PC-3 (cell line): ENCODE data around the gene NPHP1. TPM values are rescaled to one million over a fixed set of nuclear protein-coding genes. Genes with fewer than 3 reads are reported as not detected.
A peak's percentile ranks its signal among the peaks of the same experiment; 100 is the strongest.
"Not testable (repeated sequence)": the region's sequence is repeated elsewhere in the genome, so short reads cannot be mapped to it uniquely, and the experiment has no call there.

Source experiments
- ATAC-seq: fragments of 200-7000 bp; cut with Tn5 transposase; 2 replicates; pipeline ENCODE4 v1.9.1; 2020; ENCODE audit warnings: mild to moderate bottlenecking, moderate library complexity
- BruUV-seq: library from RNA; stranded (reverse); fragments of 400-500 nt; replicated peaks from 2 replicates; lab custom pipeline; 2021; lab: Mats Ljungman, UMichigan
- CTCF ChIA-PET: fragments of 300-600 bp; sonication (Branson Sonifier 250); formaldehyde crosslinking; loops from one replicate; lab custom pipeline; 2022; ENCODE audit warnings: antibody characterized with exemption; lab: Charles Lee
- POLR2A ChIA-PET: fragments of 300-600 bp; sonication (Branson Sonifier 250); formaldehyde crosslinking; loops from one replicate; lab custom pipeline; 2022; ENCODE audit warnings: antibody characterized with exemption; ENCODE audit not compliant: unreplicated experiment; lab: Charles Lee
- DNase-seq: peaks from one replicate; pipeline ENCODE4 v3.0.0-alpha.2; 2015
- H2AFZ ChIP-seq: fragments of 300-600 bp; sonication (generic); 2 replicates; pipeline ENCODE4 v1.6.0; 2016; ENCODE audit warnings: antibody characterized with exemption, low read length
- H3F3A ChIP-seq: fragments of 300-600 bp; sonication (generic); one replicate; pipeline ENCODE4 v1.6.0; 2017; ENCODE audit warnings: antibody characterized with exemption, low read length, control low read depth, mild to moderate bottlenecking; ENCODE audit not compliant: unreplicated experiment
- H3K27ac ChIP-seq: fragments of 300-600 bp; sonication (generic); 2 replicates; pipeline ENCODE4 v1.5.1; 2016; ENCODE audit warnings: mild to moderate bottlenecking, low read length
- H3K27me3 ChIP-seq: fragments of 300-600 bp; sonication (generic); 2 replicates; pipeline ENCODE4 v1.6.1; 2016; ENCODE audit warnings: low read length, mixed read lengths
- H3K36me3 ChIP-seq: fragments of 300-600 bp; sonication (generic); 2 replicates; pipeline ENCODE4 v1.6.1; 2016; ENCODE audit warnings: low read depth, mixed run types, low read length, mixed read lengths
- H3K4me1 ChIP-seq: fragments of 300-600 bp; sonication (generic); 2 replicates; pipeline ENCODE4 v1.5.1; 2016; ENCODE audit warnings: low read length; ENCODE audit not compliant: insufficient read depth
- H3K4me2 ChIP-seq: fragments of 300-600 bp; sonication (generic); 2 replicates; pipeline ENCODE4 v1.6.0; 2016; ENCODE audit warnings: low read length
- H3K4me3 ChIP-seq: fragments of 300-600 bp; sonication (generic); 2 replicates; pipeline ENCODE4 v1.5.1; 2016; ENCODE audit warnings: mild to moderate bottlenecking, low read length, mixed read lengths
- H3K79me2 ChIP-seq: fragments of 300-600 bp; sonication (generic); 2 replicates; pipeline ENCODE4 v1.6.1; 2017; ENCODE audit warnings: low read length, mixed read lengths
- H3K9ac ChIP-seq: fragments of 300-600 bp; sonication (generic); 2 replicates; pipeline ENCODE4 v1.6.0; 2016; ENCODE audit warnings: mild to moderate bottlenecking, low read length
- H3K9me2 ChIP-seq: fragments of 300-600 bp; sonication (generic); replicated peaks from 2 replicates; pipeline ENCODE4 v1.6.1; 2016; ENCODE audit warnings: mixed run types, low read length, mixed read lengths
- H3K9me3 ChIP-seq: fragments of 300-600 bp; sonication (generic); 2 replicates; pipeline ENCODE4 v1.6.1; 2016; ENCODE audit warnings: low read length, mixed read lengths
- H4K20me1 ChIP-seq: fragments of 300-600 bp; sonication (generic); 2 replicates; pipeline ENCODE4 v1.6.1; 2016; ENCODE audit warnings: low read length, mixed read lengths
- EZH2 ChIP-seq: fragments of 300-600 bp; sonication (generic); IDR thresholded peaks from one replicate; pipeline ENCODE4 v1.6.1; 2017; ENCODE audit warnings: antibody characterized with exemption, mild to moderate bottlenecking, low read length; ENCODE audit not compliant: unreplicated experiment
- EZH2phosphoT487 ChIP-seq: fragments of 300-600 bp; sonication (generic); IDR thresholded peaks from 2 replicates; pipeline ENCODE4 v1.6.1; 2018; ENCODE audit warnings: mild to moderate bottlenecking, antibody characterized with exemption, low read length, borderline replicate concordance
- intact Hi-C: fragments of 100-400 bp; cut with micrococcal nuclease; formaldehyde crosslinking; loops from 2 replicates; pipeline ENCODE4 v1.9.0; 2023
- total RNA-seq: library from RNA; depleted of rRNA; stranded (reverse); fragments of >200 nt; gene quantifications from 2 replicates; pipeline ENCODE4 v1.2.3, GENCODE V29; 2014
- TF ChIP-seq, protein P1 (sequence below): fragments of 300-600 bp; sonication (generic); conservative IDR thresholded peaks from 2 replicates; pipeline ENCODE4 v1.5.1; 2017; ENCODE audit warnings: antibody characterized with exemption, low read depth, mild to moderate bottlenecking, low read length

NPHP1 gene
- total RNA-seq, 1 experiment from 2014 or later, result 4.2 TPM

DNA sequence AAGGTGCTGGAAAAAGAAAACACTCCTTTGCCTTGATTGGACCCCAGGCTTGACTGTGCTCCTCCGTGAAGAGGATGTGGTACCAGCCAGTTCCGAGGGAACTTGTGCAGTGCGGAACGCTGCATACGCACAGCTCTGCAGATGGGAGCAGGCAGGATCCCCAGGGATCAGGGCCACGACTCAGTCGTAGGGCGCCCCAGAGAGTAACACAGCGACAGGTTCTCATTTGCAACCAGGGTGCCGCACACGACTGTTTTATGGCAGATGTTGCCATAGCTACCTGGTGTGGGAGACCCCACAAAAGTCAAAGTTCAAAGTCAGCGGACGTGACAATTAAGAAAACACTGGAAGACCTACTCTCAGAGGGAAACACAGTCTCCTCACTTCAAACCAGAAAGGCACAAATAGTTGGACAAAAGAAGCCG lies 90.0 kb downstream of the NPHP1 start:
- CTCF ChIA-PET, result interaction anchor here (1.5 to 2.9 kb wide), 2 partner anchors 8 to 42 kb away, joined by 4 to 21 read pairs; no protein-coding TSS in a partner anchor
- Histone ChIP-seq H3K9ac (peak overlapping the region; percentile 99), H3K27ac (peak overlapping the region; percentile 90), H3F3A (no peaks in the 10 kb centered on the region), H3K9me3 (no peaks in the 10 kb centered on the region), H2AFZ (0 out of 2 replicates have a peak overlapping the region, but pooled peaks have one; percentile 60), H3K79me2 (peaks cover 65% of the 10 kb centered on the region), H4K20me1 (peaks cover 12% of the 10 kb centered on the region), H3K36me3 (peaks cover 15% of the 10 kb centered on the region), H3K9me2 (0 out of 2 replicates have a peak, but pooled peaks cover 5% of the 10 kb centered on the region), H3K27me3 (no peaks in the 10 kb centered on the region), H3K4me1 (peaks cover 28% of the 10 kb centered on the region), H3K4me2 (peak overlapping the region; percentile 100), H3K4me3 (peak overlapping the region; percentile 98)
- DNase-seq (peak; percentile 56), ATAC-seq (peak; percentile 53)
- TSS peak; percentile 96 for BruUV-seq
- POLR2A ChIA-PET, result interaction anchor here (0.6 to 2.4 kb wide), 3 partner anchors 9 to 667 kb away, joined by 4 to 15 read pairs (median 10); no protein-coding TSS in a partner anchor
- TF ChIP-seq EZH2 (no peak), EZH2phosphoT487 (no peak)
- TF ChIP-seq, protein P1, sequence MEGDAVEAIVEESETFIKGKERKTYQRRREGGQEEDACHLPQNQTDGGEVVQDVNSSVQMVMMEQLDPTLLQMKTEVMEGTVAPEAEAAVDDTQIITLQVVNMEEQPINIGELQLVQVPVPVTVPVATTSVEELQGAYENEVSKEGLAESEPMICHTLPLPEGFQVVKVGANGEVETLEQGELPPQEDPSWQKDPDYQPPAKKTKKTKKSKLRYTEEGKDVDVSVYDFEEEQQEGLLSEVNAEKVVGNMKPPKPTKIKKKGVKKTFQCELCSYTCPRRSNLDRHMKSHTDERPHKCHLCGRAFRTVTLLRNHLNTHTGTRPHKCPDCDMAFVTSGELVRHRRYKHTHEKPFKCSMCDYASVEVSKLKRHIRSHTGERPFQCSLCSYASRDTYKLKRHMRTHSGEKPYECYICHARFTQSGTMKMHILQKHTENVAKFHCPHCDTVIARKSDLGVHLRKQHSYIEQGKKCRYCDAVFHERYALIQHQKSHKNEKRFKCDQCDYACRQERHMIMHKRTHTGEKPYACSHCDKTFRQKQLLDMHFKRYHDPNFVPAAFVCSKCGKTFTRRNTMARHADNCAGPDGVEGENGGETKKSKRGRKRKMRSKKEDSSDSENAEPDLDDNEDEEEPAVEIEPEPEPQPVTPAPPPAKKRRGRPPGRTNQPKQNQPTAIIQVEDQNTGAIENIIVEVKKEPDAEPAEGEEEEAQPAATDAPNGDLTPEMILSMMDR, result no peak
- intact Hi-C loops, result loop anchor here (1.0 kb wide), 2 partner anchors 9 to 41 kb away; no protein-coding TSS in a partner anchor

DNA sequence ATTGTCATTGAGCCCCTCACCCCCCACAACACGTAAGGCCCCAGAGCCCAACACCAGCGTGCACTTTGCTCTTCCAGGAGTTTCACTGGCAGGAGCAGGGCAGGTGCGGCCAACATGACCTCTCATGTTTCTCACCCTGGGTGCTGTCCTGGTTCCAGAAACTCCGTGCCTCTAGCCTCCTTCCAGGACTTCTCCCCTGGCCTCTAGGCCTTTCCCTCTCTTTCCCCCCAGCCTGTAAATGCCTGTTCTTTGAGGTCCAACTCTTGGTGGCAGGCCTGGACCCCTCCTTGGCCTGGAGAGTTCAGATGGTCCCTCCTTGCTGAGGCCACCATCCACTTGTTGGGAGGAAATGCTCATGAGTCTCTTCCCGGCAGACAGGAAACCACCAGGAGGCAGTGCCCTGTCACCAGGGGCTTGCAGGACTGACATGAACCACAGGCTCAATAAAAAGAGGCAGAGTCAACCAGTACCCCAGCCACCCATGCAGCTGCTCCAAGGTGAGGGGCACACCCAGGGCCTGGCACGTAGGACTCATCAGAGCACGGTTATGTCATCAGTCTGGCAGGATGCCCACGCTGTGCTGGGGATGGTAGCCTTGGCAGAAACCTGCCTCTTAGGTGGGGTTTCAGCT lies 90.7 kb downstream of the NPHP1 start:
- ChIA-PET POLR2A (interaction anchor here (0.6 to 2.4 kb wide), 3 partner anchors 8 to 668 kb away, joined by 4 to 15 read pairs (median 10); no protein-coding TSS in a partner anchor), CTCF (interaction anchor here (1.5 to 2.9 kb wide), 2 partner anchors 8 to 42 kb away, joined by 4 to 21 read pairs; no protein-coding TSS in a partner anchor)
- peaks cover 17% of the 10 kb centered on the region for H3K36me3 ChIP-seq
- TF ChIP-seq EZH2, result no peak
- no peak for TF ChIP-seq EZH2phosphoT487
- TF ChIP-seq, protein P1, result peak; percentile 68
- peak overlapping the region; percentile 90 for H3K27ac ChIP-seq
- no peaks in the 10 kb centered on the region for H3F3A ChIP-seq
- peak overlapping the region; percentile 100 for H3K4me2 ChIP-seq
- ATAC-seq (peak; percentile 70), DNase-seq (peak; percentile 95)
- H3K27me3 ChIP-seq, result no peaks in the 10 kb centered on the region
- peak overlapping the region; percentile 98 for H3K4me3 ChIP-seq
- intact Hi-C loops, result loop anchor here (1.0 kb wide), 2 partner anchors 8 to 42 kb away; no protein-coding TSS in a partner anchor
- no peaks in the 10 kb centered on the region for H3K9me3 ChIP-seq
- H3K79me2 ChIP-seq, result peaks cover 73% of the 10 kb centered on the region
- peak overlapping the region; percentile 99 for H3K9ac ChIP-seq
- 0 out of 2 replicates have a peak, but pooled peaks cover 5% of the 10 kb centered on the region for H3K9me2 ChIP-seq
- H2AFZ ChIP-seq, result no peak overlapping the region
- peaks cover 32% of the 10 kb centered on the region for H3K4me1 ChIP-seq
- peaks cover 12% of the 10 kb centered on the region for H4K20me1 ChIP-seq
- BruUV-seq, result no TSS peak

DNA sequence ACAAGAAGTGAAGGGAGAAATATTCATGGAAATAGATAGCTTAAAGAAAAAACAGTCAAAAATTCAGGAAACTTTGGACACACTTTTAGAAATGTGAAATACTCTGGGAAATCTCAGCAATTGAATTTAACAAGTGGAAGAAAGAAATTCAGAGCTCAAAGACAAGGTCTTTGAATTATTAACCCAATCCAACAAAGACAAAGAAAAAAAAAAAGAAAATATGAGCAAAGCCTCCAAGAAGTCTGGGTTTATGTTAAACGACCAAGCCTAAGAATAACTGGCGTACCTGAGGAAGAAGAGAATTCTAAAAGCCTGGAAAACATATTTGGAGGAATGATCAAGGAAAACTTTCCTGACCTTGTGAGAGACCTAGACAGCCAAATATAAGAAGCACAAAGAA lies 96.5 kb downstream of the NPHP1 start:
- POLR2A ChIA-PET, result not testable (repeated sequence)
- peak overlapping the region; percentile 98 for H3K27ac ChIP-seq
- CTCF ChIA-PET, result interaction anchor here (0.7 kb wide), 1 partner anchor 8 kb away, joined by 3 read pairs; the partner anchor contains the start of gene MALL

More for the DNA sequence above, 96.5 kb downstream of the NPHP1 start:
- H3K9me3 ChIP-seq, H3K9me2 ChIP-seq, H2AFZ ChIP-seq, H3K9ac ChIP-seq, BruUV-seq, intact Hi-C loops, ATAC-seq, H3K27me3 ChIP-seq, H3K4me3 ChIP-seq, DNase-seq, H4K20me1 ChIP-seq: not testable (repeated sequence)
- Histone ChIP-seq H3K36me3 (peaks cover 35% of the 10 kb centered on the region), H3K79me2 (peaks cover 88% of the 10 kb centered on the region), H3K4me2 (peak overlapping the region; percentile 82), H3K4me1 (peaks cover 65% of the 10 kb centered on the region), H3F3A (peaks cover 25% of the 10 kb centered on the region)
